Kasumi-1 (cell line): ENCODE data around the gene RNU1-3.

Experiments used
- DNase-seq, 2 experiments: peaks; one replicate each; lab custom pipeline; 2025; lab: John Stamatoyannopoulos, UW

Gene RNU1-3

GRCh38 chr1:16617778-16618580 is 48.8 kb downstream of the RNU1-3 start:
- no peak for DNase-seq

- no peak for DNase-seq
These were observed 49.6 kb downstream of the RNU1-3 start for GRCh38 chr1:16617114-16617631.
